Measurements from ENCODE around the gene CCDC102A.

Gene CCDC102A

DNA sequence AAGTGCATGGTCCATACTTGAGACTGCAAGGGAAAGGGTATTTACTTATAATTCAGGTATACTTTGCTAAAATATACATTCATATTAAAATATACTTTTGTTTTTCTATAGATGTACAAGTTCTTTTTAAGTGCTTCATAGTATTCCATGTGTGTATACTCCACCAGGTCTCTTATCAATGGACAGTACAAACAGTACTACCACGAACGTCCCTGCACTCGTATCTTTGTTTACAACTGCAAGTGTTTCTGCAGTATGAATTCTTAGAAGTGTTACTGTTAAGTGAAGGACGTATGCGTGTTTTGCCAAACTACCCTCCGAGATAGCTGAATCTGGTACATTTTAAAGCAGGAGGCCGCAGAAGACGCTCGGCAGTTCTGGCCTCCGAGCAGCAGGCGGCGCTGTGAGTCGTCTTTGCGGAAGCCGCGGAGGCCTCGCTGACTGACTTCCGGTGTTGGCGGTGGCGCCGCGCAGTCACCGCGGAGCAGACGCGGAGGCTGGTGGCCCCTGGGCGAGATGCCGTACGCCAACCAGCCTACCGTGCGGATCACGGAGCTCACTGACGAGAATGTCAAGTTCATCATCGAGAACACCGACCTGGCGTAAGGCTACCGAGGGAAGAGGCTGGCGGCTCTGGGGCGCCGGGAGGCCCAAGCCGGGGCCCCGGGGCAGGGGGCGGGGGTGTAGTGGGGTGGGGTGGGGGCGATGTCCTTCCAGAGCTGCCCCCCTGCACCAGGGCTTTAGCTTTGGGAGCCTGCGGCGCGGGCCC, 74.0 kb downstream of the CCDC102A start, which contains the start of gene POLR2C (continued):
- TF ChIP-seq, protein P1, sequence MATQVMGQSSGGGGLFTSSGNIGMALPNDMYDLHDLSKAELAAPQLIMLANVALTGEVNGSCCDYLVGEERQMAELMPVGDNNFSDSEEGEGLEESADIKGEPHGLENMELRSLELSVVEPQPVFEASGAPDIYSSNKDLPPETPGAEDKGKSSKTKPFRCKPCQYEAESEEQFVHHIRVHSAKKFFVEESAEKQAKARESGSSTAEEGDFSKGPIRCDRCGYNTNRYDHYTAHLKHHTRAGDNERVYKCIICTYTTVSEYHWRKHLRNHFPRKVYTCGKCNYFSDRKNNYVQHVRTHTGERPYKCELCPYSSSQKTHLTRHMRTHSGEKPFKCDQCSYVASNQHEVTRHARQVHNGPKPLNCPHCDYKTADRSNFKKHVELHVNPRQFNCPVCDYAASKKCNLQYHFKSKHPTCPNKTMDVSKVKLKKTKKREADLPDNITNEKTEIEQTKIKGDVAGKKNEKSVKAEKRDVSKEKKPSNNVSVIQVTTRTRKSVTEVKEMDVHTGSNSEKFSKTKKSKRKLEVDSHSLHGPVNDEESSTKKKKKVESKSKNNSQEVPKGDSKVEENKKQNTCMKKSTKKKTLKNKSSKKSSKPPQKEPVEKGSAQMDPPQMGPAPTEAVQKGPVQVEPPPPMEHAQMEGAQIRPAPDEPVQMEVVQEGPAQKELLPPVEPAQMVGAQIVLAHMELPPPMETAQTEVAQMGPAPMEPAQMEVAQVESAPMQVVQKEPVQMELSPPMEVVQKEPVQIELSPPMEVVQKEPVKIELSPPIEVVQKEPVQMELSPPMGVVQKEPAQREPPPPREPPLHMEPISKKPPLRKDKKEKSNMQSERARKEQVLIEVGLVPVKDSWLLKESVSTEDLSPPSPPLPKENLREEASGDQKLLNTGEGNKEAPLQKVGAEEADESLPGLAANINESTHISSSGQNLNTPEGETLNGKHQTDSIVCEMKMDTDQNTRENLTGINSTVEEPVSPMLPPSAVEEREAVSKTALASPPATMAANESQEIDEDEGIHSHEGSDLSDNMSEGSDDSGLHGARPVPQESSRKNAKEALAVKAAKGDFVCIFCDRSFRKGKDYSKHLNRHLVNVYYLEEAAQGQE (tag by site-specific recombination; IDR thresholded peaks at IDR 0.05): no peak
- TF ChIP-seq ZNF274 (IDR thresholded peaks at IDR 0.05; ENCODE audit: low read length): no peak
- TF ChIP-seq ZNF274 (tag by site-specific recombination; IDR thresholded peaks at IDR 0.05; ENCODE audit: borderline replicate concordance): no peak
- TF ChIP-seq ZNF791 (tag by site-specific recombination; IDR thresholded peaks at IDR 0.05): no peak
- no peak for TF ChIP-seq ZNF223 (tag by site-specific recombination; IDR thresholded peaks at IDR 0.05)
- TF ChIP-seq ZEB2 (tag by site-specific recombination; IDR thresholded peaks at IDR 0.05): 0 out of 2 replicates have a peak, but pooled peaks have one; percentile 49
- no peak for TF ChIP-seq ZNF777 (tag by site-specific recombination; IDR thresholded peaks at IDR 0.05; ENCODE audit: borderline replicate concordance)
- TF ChIP-seq ZSCAN30 (tag by site-specific recombination; IDR thresholded peaks at IDR 0.05): peak; percentile 69
- no peak for TF ChIP-seq HOXC10 (CRISPR knock-in tag; IDR thresholded peaks at IDR 0.05)
- 0 out of 2 replicates have a peak, but pooled peaks have one; percentile 31 for TF ChIP-seq ZNF394 (tag by site-specific recombination; IDR thresholded peaks at IDR 0.05; ENCODE audit: borderline replicate concordance)
- TF ChIP-seq ZNF747 (tag by site-specific recombination; IDR thresholded peaks at IDR 0.05): no peak
- no peak for TF ChIP-seq ZNF169 (tag by site-specific recombination; IDR thresholded peaks at IDR 0.05)
- TF ChIP-seq ZNF248 (tag by site-specific recombination; IDR thresholded peaks at IDR 0.05): no peak
- TF ChIP-seq, protein P2, sequence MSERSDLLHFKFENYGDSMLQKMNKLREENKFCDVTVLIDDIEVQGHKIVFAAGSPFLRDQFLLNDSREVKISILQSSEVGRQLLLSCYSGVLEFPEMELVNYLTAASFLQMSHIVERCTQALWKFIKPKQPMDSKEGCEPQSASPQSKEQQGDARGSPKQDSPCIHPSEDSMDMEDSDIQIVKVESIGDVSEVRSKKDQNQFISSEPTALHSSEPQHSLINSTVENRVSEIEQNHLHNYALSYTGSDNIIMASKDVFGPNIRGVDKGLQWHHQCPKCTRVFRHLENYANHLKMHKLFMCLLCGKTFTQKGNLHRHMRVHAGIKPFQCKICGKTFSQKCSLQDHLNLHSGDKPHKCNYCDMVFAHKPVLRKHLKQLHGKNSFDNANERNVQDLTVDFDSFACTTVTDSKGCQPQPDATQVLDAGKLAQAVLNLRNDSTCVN (tag by site-specific recombination; optimal IDR thresholded peaks at IDR 0.05): peak; percentile 61
- TF ChIP-seq MYNN (tag by site-specific recombination; IDR thresholded peaks at IDR 0.05; ENCODE audit: borderline replicate concordance): no peak
- peak; percentile 60; the same call in 1 of the 2 replicates for TF ChIP-seq ZNF76 (tag by site-specific recombination; IDR thresholded peaks at IDR 0.05; ENCODE audit: borderline replicate concordance, low read depth)
- peak; percentile 68 for TF ChIP-seq KLF17 (tag by site-specific recombination; IDR thresholded peaks at IDR 0.05)
- TF ChIP-seq ZBTB17 (tag by site-specific recombination; IDR thresholded peaks at IDR 0.05): peak; percentile 56
- no peak for TF ChIP-seq ZNF354C (tag by site-specific recombination; IDR thresholded peaks at IDR 0.05; ENCODE audit: borderline replicate concordance, low read depth)
- TF ChIP-seq, protein P3, sequence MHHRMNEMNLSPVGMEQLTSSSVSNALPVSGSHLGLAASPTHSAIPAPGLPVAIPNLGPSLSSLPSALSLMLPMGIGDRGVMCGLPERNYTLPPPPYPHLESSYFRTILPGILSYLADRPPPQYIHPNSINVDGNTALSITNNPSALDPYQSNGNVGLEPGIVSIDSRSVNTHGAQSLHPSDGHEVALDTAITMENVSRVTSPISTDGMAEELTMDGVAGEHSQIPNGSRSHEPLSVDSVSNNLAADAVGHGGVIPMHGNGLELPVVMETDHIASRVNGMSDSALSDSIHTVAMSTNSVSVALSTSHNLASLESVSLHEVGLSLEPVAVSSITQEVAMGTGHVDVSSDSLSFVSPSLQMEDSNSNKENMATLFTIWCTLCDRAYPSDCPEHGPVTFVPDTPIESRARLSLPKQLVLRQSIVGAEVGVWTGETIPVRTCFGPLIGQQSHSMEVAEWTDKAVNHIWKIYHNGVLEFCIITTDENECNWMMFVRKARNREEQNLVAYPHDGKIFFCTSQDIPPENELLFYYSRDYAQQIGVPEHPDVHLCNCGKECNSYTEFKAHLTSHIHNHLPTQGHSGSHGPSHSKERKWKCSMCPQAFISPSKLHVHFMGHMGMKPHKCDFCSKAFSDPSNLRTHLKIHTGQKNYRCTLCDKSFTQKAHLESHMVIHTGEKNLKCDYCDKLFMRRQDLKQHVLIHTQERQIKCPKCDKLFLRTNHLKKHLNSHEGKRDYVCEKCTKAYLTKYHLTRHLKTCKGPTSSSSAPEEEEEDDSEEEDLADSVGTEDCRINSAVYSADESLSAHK (tag by site-specific recombination; IDR thresholded peaks at IDR 0.05): 0 out of 2 replicates have a peak, but pooled peaks have one; percentile 37
- TF ChIP-seq, protein P4, sequence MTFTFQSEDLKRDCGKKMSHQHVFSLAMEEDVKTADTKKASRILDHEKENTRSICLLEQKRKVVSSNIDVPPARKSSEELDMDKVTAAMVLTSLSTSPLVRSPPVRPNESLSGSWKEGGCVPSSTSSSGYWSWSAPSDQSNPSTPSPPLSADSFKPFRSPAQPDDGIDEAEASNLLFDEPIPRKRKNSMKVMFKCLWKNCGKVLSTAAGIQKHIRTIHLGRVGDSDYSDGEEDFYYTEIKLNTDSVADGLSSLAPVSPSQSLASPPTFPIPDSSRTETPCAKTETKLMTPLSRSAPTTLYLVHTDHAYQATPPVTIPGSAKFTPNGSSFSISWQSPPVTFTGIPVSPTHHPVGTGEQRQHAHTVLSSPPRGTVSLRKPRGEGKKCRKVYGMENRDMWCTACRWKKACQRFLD (tag by site-specific recombination; IDR thresholded peaks at IDR 0.05): no peak
- TF ChIP-seq PATZ1 (tag by site-specific recombination; IDR thresholded peaks at IDR 0.05): peak; percentile 39
- TF ChIP-seq ZNF580 (tag by site-specific recombination; IDR thresholded peaks at IDR 0.05): peak; percentile 93
- TF ChIP-seq, protein P5, sequence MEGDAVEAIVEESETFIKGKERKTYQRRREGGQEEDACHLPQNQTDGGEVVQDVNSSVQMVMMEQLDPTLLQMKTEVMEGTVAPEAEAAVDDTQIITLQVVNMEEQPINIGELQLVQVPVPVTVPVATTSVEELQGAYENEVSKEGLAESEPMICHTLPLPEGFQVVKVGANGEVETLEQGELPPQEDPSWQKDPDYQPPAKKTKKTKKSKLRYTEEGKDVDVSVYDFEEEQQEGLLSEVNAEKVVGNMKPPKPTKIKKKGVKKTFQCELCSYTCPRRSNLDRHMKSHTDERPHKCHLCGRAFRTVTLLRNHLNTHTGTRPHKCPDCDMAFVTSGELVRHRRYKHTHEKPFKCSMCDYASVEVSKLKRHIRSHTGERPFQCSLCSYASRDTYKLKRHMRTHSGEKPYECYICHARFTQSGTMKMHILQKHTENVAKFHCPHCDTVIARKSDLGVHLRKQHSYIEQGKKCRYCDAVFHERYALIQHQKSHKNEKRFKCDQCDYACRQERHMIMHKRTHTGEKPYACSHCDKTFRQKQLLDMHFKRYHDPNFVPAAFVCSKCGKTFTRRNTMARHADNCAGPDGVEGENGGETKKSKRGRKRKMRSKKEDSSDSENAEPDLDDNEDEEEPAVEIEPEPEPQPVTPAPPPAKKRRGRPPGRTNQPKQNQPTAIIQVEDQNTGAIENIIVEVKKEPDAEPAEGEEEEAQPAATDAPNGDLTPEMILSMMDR (tag by site-specific recombination; IDR thresholded peaks at IDR 0.05): peak; percentile 97
- TF ChIP-seq ZNF677 (tag by site-specific recombination; IDR thresholded peaks at IDR 0.05): no peak

All from HEK293 (cell line).